ENCODE results near the gene CARM1.

- TF ChIP-seq CTCF (IDR thresholded peaks at IDR 0.05) = no peak
- TF ChIP-seq POLR2A (IDR thresholded peaks at IDR 0.05) = no peak
Measured at GRCh38 chr19:10921910-10922637, 50.7 kb downstream of the CARM1 start.

Measured in right lobe of liver (tissue), 4 donors.